ENCODE results near the gene HTT. TPM values are rescaled to one million over a fixed set of nuclear protein-coding genes. Genes with fewer than 3 reads are reported as not detected.

Gene HTT
- total and polyA plus RNA-seq, 10 of the 15 experiments (the other 5 are each of a cell fraction or from before 2014, with no cell fraction given): 3.3 to 113 (median 43.3) TPM

- H3K4me1 ChIP-seq (ENCODE audit: control insufficient read depth, insufficient read depth, low read length): peaks cover 17% of the 10 kb centered on the region
- no TSS peak for BruUV-seq (replicated peaks)
- H3K9me3 ChIP-seq (replicated peaks; ENCODE audit: control insufficient read depth, insufficient read depth, low read length): no peaks in the 10 kb centered on the region; the same call in 2 of the 3 replicates
- ATAC-seq (no peak), DNase-seq (ENCODE audit: low read depth, low spot score) (peak; percentile 70), FAIRE-seq (no peak)
- POLR2A ChIA-PET: interaction anchor here (0.5 to 0.6 kb wide), 2 partner anchors 207 to 767 kb away, joined by 3 to 9 read pairs; no protein-coding TSS in a partner anchor
- no peaks in the 10 kb centered on the region for H4K20me1 ChIP-seq (ENCODE audit: control insufficient read depth, insufficient read depth)
- RAD21 ChIA-PET (ENCODE audit: unreplicated experiment): no interaction called here
- H3K9ac ChIP-seq (ENCODE audit: control insufficient read depth, insufficient read depth, low read length): peak overlapping the region; percentile 34; the same call in 1 of the 2 replicates
- no peak overlapping the region for H3K4me3 ChIP-seq
- H3K4me2 ChIP-seq (ENCODE audit: control insufficient read depth, insufficient read depth): peak overlapping the region; percentile 81
- no peaks in the 10 kb centered on the region for H3K36me3 ChIP-seq (ENCODE audit: control insufficient read depth in 2 of 2, insufficient read depth in 2 of 2, low read length in 1 of 2)
- in situ Hi-C loops (cut with MboI) (no loop called here), intact Hi-C loops (cut with micrococcal nuclease; ENCODE audit: unreplicated experiment) (no loop called here)
- 78% methylated on average over 32 of the region's 32 CpGs for WGBS (ENCODE audit: insufficient coverage, insufficient replicate concordance, low lambda C conversion rate, missing lambda C conversion rate)
- H3K27me3 ChIP-seq (replicated peaks in 1 of 2; ENCODE audit: control insufficient read depth in 2 of 2, insufficient read depth in 2 of 2, low read length in 1 of 2): peaks cover 2% of the 10 kb centered on the region in 2 experiments; a peak in 2 of 4 replicates
- CTCF ChIA-PET: interaction anchor here (1.0 to 1.5 kb wide), 5 partner anchors 13 to 179 kb away, joined by 3 to 4 read pairs (median 4); no protein-coding TSS in a partner anchor
- H3K79me2 ChIP-seq (ENCODE audit: control insufficient read depth, insufficient read depth, low read length): no peaks in the 10 kb centered on the region
- SMC1A ChIA-PET (ENCODE audit: uncharacterized antibody, unreplicated experiment): interaction anchor here (0.9 to 1.7 kb wide), 2 partner anchors 30 to 60 kb away, joined by 4 to 5 read pairs; no protein-coding TSS in a partner anchor
- no peak overlapping the region; the same call in 1 of the 2 replicates for H3K27ac ChIP-seq (ENCODE audit: control insufficient read depth, insufficient read depth)
- H2AFZ ChIP-seq (ENCODE audit: control insufficient read depth, low read depth, low read length): peak overlapping the region; percentile 69; the same call in 1 of the 2 replicates
- TF ChIP-seq MTA3 (IDR thresholded peaks at IDR 0.05; ENCODE audit: borderline replicate concordance, low read length) (no peak), HDAC6 (IDR thresholded peaks at IDR 0.05; ENCODE audit: unreplicated experiment) (no peak), SMAD1 (IDR thresholded peaks at IDR 0.05; ENCODE audit: low read depth, partially characterized antibody) (no peak), SIN3A (IDR thresholded peaks at IDR 0.05; ENCODE audit: low read depth, low read length) (no peak), ZNF24 (IDR thresholded peaks at IDR 0.05) (no peak), ATF2 (IDR thresholded peaks at IDR 0.05; ENCODE audit: low read length) (no peak; the same call in 1 of the 2 replicates), EED (IDR thresholded peaks at IDR 0.05; ENCODE audit: low read depth) (peak; percentile 79; the same call in 1 of the 2 replicates), NRF1 (conservative IDR thresholded peaks at IDR 0.05; ENCODE audit: low read depth, low read length) (no peak), BHLHE40 (IDR thresholded peaks at IDR 0.05; ENCODE audit: borderline replicate concordance in 1 of 2, low read depth in 2 of 2, low read length in 1 of 2) (0 out of 4 replicates have a peak, but pooled peaks of 1 of the 2 experiments have one; percentile 40), RELB (IDR thresholded peaks at IDR 0.05; ENCODE audit: low read depth) (0 out of 2 replicates have a peak, but pooled peaks have one; percentile 56), MLLT1 (IDR thresholded peaks at IDR 0.05) (no peak), WRNIP1 (IDR thresholded peaks at IDR 0.05; ENCODE audit: borderline replicate concordance, low read depth, low read length) (no peak), RBBP5 (conservative IDR thresholded peaks at IDR 0.05) (no peak), HSF1 (IDR thresholded peaks at IDR 0.05; ENCODE audit: low read depth, low read length) (no peak), SUZ12 (IDR thresholded peaks at IDR 0.05; ENCODE audit: unreplicated experiment) (no peak), TCF7 (IDR thresholded peaks at IDR 0.05; ENCODE audit: borderline replicate concordance) (no peak)
Observed at GRCh38 chr4:3286335-3287175, 212.1 kb downstream of the HTT start.

All from GM12878 (cell line).